Gastrocnemius medialis (tissue), 4 donors: Measurements from ENCODE around the gene GFRA1.

Source experiments
- CTCF ChIP-seq, 5 experiments: fragments of 450-650 bp in 3 of 5; fragments of 200-600 bp in 2 of 5; sonication (generic) in 2 of 5; IDR thresholded peaks in 4 of 5; conservative IDR thresholded peaks in 1 of 5; 1 replicate in 4 of 5; 2 replicates in 1 of 5; pipeline ENCODE4 v1.5.1; 2016 to 2019; ENCODE audit warnings: antibody characterized with exemption in 5 of 5, mild to moderate bottlenecking in 3 of 5, moderate library complexity in 3 of 5
- POLR2A ChIP-seq, 2 donors: fragments of 450-650 bp; IDR thresholded peaks; one replicate each; pipeline ENCODE4 v1.6.1; 2017; ENCODE audit warnings: antibody characterized with exemption in 2 of 2, mild to moderate bottlenecking in 2 of 2, moderate library complexity in 2 of 2

GRCh38 chr10:116157485-116157884 lies 115.5 kb downstream of the GFRA1 start:
- TF ChIP-seq CTCF (IDR thresholded peaks at IDR 0.05 in 4 of 5, conservative IDR thresholded peaks at IDR 0.05 in 1 of 5) (no peak), POLR2A (IDR thresholded peaks at IDR 0.05) (no peak)
